AG09309 (cell line): Measurements from ENCODE around the gene EVI5.

ENCODE experiments used
- DNase-seq: peaks from one replicate; pipeline ENCODE4 v3.0.0-alpha.2; 2010; ENCODE audit warnings: low read depth
- H3K4me3 ChIP-seq: 2 replicates; pipeline ENCODE4 v1.5.1; 2011; ENCODE audit warnings: mild to moderate bottlenecking, low read depth, low read length, moderate library complexity; ENCODE audit not compliant: control insufficient read depth
- TF ChIP-seq, protein P1 (sequence below): IDR thresholded peaks from 2 replicates; pipeline ENCODE4 v1.5.1; 2011; ENCODE audit warnings: mild to moderate bottlenecking, low read depth, low read length, inconsistent platforms; ENCODE audit not compliant: insufficient read depth, control insufficient read depth; ENCODE audit errors: missing control alignments

The EVI5 gene

DNA sequence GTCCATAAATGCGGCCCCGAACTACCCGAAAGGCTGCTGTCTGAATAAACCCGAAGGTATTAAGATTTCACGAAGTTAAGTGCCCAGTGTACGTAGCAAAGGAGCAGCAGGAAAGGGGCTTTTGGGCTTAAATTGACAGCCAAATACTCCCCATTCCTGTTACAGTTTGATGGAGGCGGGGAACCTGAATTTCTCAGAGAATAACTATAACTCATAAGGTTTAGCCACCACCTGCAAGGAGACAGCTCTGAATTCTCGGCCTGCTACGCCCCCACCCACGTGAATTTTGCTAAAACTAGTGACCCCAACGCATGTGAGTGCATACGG is 303.3 kb downstream of the EVI5 start:
- TF ChIP-seq, protein P1, sequence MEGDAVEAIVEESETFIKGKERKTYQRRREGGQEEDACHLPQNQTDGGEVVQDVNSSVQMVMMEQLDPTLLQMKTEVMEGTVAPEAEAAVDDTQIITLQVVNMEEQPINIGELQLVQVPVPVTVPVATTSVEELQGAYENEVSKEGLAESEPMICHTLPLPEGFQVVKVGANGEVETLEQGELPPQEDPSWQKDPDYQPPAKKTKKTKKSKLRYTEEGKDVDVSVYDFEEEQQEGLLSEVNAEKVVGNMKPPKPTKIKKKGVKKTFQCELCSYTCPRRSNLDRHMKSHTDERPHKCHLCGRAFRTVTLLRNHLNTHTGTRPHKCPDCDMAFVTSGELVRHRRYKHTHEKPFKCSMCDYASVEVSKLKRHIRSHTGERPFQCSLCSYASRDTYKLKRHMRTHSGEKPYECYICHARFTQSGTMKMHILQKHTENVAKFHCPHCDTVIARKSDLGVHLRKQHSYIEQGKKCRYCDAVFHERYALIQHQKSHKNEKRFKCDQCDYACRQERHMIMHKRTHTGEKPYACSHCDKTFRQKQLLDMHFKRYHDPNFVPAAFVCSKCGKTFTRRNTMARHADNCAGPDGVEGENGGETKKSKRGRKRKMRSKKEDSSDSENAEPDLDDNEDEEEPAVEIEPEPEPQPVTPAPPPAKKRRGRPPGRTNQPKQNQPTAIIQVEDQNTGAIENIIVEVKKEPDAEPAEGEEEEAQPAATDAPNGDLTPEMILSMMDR, result no peak
- no peak for DNase-seq
- H3K4me3 ChIP-seq, result no peak overlapping the region

DNA sequence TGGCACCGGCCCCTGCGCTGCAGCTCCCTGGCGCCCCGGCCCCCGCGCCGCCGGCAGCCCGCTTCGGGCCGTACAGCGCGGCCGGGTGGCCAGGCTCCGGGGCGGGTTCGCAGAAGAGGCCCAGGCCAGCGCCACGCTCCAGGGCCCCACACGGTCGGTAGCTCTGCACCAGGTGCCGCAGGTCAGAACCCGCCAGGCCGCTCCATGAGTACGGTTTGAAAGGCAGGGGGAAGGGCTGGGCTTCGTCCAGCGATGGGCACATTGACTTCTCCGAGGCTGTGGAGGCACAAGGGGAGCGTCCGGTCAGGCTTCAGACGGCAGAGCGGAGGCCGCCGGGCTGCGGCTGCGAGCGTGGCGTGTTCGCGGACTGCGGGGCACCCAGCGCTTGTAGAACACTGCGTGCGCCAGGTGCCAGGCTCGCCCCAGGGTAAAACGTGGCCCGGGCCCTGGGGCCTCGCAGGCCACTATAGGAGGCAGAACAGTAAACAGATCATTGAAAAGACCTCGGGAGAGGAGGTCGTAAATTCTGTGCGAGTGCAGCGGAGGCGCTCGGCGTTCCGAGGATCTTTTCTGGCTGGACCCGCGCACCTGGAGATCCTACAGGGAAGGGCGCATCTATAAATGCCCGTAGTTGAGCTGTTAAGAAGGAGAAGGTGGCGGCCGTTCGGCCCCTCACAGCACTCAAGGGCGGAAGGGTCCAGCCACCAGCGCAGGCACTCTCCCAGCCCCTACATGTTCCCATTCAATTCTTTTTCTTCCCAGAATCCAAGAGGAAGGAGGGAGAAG is 303.9 kb downstream of the EVI5 start:
- H3K4me3 ChIP-seq, result no peak overlapping the region
- DNase-seq, result no peak
- TF ChIP-seq, protein P1, result no peak

DNA sequence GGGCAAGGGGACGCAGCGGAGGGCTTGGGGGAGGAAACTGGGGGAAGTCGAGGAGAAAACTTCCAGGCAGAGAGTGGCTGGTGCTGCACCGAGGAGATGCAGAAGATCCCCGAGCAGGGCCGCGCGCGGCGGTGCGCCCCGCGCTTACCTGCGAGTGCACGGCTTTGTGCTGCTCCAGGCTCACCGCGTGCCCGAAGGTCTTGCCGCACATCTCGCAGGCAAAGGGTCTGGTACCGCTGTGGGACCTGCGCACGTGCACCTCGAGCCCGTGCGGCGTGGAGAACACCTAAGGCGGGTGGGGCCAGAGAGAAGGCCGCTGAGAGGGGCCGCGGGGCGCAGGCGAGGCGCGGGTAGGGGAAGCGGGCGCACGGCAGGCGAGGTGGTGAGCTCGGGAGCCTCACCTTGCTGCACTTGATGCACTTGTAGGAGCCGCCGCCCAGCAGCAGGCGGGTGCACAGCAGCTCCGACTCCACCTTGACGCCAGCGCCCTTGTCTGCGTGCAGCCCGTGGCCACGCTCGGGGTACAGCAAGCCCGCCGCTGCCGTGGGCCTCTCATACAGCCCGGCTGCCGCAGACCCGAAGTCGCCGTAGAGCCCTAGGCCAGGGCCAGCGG is 304.6 kb downstream of the EVI5 start:
- DNase-seq, result no peak
- no peak overlapping the region for H3K4me3 ChIP-seq
- TF ChIP-seq, protein P1, result no peak

DNA sequence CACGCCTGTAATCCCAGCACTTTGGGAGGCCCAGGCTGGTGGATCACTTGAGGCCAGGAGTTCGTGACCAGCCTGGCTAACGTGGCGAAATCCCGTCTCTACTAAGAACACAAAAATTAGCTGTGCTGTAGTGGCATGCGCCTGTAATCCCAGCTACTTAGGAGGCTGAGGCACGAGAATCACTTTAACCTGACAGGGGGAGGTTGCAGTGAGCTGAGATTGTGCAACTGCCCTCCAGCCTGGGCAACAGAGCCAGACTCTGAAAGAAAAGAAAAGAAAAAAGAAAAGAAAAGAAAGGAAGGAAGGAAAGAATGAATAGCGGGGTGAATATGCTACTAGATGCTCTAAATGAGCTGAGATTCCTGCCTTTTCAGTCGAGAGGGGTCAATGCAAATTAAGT is 305.3 kb downstream of the EVI5 start:
- no peak for DNase-seq
- TF ChIP-seq, protein P1, result no peak
- no peak overlapping the region for H3K4me3 ChIP-seq

DNA sequence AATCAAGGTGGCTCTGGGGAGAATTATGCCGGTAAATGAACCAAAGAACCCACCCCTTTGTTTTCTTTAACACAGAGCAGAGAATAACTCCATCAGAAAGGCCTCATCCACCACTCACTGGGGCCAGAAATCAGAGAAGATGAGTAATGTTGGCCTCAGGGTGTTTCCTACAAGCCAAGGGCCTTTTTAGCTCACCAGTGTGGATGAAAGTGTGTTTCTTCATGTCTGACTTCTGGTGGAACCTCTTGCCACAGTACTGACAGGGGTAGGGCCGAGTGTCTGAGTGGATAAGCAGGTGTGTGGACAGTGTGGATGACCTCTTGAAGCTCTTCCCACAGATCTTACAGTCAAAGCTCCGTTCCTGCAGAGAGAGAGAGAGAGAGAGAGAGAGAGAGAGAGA is 306.5 kb downstream of the EVI5 start:
- TF ChIP-seq, protein P1, result no peak
- DNase-seq, result no peak

DNA sequence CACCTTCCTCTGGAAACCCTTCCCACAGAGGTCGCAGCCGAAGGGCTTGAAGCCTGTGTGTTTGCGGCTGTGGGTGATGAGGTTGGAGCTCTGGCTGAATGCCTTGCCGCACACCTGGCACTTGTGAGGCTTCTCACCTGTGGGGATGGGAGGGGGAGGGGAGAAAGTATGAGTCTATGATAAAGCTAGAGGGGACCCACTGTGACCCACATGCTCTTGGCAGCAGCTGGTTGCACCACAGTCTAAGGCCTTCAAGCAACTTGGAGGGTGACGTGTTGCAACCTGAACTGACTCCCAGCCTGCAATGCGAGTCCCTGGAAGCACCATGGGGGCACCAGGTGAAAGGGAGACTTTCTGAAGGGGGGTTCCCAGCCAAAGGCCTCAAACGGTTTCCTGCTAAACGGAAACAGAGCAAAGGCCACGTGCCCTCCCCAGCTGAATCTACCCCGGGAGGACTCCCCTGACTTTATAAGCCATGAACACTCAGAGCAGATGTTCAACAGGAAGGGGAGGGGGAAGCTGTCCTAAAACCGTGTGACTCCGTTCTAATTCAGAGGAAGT is 308.8 kb downstream of the EVI5 start:
- H3K4me3 ChIP-seq, result no peak overlapping the region
- TF ChIP-seq, protein P1, result no peak
- DNase-seq, result no peak

More for the DNA sequence above, 306.5 kb downstream of the EVI5 start:
- H3K4me3 ChIP-seq, result no peak overlapping the region
